Activated CD4-positive, alpha-beta T cell treated with anti-CD3 and anti-CD28 coated beads, Interleukin-2, Interleukin-6, amounts not matched to agents 100 ng/mL and 50 ng/mL, durations not matched to agents 16 hours and 8 hours (primary cell): ENCODE results near the gene FKBP9.

Experiments
- DNase-seq: peaks from one replicate; pipeline ENCODE4 v3.0.0-alpha.2; 2020

Gene FKBP9

DNA sequence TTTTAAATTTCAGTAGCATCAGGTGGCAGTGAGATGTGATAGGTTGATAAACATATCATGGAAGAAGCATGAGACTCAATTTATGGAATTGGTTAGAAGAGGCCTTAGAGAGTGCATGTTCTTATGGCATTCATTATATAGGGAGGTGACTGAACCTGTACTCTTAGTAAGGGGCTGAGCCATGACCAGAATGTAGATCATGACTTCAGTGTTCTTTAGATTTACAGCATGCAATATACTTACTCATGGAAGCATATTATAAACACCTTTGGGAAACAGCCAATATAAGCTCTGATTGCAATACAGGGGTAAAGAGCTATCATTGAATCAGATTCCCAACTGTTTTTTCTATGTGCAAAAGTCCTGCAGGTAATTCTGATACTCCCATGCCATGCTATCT is 55.1 kb downstream of the FKBP9 start:
- no peak for DNase-seq

DNA sequence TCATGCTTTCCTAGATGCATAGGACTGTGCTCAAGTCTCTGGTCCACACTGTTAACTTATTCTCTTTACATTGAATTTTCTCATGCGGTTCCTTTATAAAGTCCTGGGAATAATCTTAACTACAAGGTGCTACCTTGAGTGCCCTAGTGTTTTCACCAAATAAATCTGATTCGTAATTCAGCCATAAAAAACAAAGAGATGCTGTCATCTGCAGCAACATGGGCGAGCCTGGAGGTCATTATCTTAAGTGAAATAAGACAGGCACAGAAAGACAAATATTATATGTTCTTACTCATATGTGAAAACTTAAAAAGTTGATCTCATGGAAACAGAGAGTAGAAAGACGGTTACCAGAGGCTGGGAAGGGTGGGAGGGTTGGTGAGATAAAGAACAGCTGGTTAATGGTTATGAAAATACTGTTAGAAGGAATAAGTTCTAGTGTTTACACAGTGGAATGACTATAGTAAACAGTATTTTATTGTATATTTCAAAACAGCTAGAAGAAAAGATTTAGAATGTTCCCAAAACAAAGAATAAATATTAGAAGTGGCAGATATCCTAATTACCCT is 67.0 kb downstream of the FKBP9 start:
- no peak for DNase-seq

DNA sequence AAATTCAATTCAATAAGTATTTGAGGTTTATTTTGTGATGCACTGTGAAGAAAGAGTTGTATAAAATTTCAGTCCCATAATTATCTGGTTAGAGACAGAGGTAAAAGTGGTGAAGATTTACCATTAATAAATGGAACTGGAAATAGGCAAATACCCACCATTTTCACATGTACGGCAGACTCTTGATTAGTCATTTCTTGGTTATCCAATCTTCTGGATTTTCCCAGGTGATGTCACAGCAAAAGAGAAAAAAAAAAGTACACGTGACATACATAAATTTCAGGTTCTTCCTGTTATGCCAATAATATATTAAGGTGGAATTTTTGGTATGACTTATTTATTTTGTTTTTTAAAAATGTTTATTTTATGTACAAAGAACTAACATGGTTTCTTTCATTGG is 78.5 kb downstream of the FKBP9 start:
- DNase-seq: no peak

DNA sequence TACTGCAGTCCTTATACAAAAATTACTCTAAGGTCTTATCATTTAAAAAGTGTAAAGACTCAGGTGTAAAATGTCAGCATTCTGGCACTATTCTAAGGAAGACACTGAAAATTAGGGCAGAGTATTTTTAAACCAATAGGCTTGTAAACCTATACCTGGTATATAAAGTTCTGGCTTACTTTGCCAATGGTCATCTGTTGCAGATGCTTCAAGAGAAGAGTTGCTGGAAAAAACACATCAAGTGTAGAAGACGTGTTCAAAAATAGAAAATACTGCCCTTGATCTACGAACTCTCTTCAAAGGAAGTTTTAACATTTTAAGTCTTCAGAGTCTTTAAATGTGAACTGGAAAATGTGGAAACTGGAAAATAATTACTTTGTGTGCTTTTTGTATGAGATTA is 81.4 kb downstream of the FKBP9 start:
- no peak for DNase-seq

DNA sequence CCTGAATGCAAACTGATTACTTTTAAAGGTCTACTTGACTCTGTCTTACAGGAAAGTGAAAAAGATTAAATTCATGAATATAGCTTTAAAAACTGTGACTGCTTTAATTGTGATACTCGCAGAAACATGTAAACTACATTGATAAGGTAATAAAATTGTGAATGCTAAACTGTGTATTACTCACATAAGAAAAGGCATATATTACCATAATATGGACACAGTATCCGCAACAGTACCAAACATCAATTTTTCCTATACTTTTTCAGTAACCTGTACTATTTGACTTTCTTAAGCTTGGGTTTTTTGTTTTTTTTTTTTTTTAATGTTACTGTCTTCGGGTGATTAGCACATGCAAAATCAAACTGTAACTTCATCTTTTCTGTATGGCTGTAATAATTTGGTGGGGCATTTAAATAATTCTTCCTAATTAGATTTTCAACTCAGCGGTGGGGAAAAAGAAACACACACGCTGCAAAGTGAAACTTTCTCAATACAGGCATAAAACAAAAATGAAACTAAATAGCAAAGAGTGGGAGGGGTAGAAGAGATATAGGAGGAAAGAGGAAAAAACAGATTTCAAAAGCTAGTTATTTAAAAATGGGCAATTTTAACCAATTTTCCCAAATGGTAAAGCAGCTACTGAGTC is 82.1 kb downstream of the FKBP9 start:
- peak; percentile 39 for DNase-seq

DNA sequence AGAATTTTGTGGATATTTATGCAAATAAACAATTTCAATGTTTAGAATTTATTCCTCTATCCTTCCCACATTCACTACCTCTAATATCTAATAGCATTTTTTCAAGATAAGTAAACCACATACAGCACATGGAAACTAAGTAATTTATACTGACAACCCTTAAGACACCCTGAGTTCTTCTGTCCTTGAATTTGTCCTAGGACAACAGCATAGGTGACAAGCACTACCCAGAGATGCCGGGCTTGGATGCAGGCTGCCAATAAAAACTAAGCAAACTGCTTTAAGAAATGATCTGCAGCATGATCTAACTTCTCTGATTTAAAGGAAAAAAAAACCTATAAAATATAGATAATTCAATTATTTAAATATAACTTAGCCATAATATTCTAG is 82.7 kb downstream of the FKBP9 start:
- DNase-seq: no peak

DNA sequence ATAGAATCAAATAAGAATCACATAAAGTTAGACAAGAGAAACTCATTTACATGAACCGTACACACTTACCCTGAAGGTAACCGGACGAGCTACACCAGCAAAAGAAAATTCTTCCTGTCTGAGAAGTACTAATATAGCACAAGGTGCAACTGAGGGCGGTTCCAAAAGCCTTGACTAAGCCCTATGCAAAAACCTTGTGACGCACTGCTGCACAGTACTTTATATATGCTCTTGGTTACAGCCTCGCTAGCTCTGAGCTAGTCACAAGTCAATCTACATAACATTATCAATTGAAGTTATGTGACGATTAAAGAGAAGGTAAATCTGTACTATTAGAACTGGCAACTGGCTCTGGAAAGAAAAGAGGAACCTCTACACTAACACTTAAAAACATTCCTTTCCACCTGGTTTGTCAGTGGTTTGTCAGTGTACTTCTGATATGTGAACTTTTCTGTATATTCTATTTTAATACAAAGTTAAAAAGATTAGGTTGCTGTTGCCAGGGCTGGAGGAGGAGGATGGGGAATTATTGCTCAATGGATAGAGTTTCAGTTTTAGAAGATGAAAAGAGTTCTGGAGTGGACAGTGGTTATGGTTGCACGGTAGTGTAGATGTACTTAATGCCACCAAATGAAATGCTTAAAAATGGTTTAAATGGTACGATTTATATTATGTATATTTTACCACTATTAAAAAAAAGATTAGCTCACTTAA is 83.7 kb downstream of the FKBP9 start:
- peak; percentile 72 for DNase-seq

DNA sequence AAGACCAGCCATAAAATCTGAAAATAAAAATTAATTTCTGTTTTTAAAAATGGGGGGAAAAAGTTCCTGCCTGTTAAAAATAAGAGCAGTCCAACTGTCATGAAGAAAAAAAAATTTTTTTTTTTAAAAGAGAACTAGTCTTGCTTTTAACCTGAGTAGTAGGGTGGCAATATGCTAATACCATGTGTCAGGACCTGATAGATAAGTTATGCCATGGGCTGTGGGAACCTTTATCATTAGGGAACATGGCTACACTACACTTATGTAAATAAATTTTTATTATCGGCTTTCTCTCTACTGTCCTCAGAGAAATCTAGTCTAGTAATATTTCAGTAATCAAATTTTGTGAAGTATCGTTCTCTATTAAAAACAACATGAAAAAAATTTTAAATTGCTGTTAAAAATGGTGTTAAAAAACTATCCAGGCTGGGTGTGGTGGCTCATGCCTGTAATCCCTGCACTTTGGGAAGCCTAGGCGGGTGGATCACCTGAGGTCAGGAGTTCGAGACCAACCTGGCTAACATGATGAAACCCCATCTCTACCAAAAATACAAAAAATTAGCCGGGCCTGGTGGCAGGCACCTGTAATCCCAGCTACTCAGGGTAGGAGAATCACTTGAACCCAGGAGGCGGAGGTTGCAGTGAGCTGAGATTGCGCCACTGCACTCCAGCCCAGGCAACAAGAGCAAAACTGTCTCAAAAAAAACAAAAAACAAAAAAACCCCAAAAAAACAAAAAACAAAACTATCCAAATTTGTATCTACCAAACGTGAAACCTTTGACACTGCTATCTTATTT is 84.6 kb downstream of the FKBP9 start:
- DNase-seq: no peak

DNA sequence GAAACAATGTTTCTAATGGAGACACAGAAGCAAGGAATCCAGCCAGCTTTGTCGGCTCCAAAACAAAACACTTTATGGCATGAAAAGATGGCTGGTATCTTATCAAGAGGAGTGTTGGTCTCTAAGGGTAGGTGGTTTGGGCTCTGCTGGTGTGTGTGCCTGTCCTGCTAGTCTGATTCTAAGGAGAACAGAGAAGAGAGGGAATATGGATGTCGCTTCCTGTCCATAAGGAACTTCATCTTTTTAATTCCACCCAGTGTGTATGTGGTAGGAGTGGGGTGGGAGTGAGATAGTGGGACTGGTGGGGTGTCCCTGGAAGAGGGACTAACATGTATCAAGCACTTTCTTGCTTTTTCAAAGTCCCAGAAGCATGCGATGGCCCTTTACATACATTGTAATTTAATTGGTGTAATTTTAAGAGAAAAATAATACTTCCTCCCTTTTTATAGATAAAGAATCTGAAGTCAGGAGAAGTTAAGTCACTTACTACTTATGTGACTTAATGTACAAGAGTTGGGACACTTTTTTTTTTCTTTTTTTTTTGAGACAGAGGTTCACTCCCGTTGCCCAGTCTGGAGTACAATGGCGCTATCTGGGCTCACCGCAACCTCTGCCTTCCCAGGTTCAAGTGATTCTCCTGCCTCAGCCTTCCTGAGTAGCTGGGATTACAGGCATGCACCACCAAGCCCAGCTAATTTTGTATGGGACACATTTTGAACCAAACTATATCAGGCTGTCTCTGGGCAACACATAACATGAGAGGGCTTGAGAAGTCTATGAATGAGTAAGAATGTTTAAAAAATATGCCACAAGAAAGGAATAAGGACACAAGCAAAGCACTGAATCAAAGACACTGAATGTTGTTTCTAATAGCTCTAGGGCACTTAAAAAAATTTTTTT is 86.5 kb downstream of the FKBP9 start:
- DNase-seq: no peak

DNA sequence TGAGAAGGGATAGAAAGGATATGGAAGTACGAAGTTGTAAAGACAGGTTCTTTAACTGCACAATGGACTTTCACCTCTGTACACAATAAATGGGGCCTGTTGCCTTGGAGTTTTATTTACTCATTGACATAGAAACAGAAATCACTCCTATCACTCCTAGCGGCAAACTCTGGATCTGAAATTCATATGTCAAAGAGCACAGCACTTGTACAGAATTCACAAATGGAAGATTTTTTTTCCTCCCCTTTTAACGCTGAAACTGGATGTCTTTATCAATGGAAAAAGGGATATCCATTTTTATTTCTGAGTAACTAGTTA is 87.1 kb downstream of the FKBP9 start:
- DNase-seq: no peak

DNA sequence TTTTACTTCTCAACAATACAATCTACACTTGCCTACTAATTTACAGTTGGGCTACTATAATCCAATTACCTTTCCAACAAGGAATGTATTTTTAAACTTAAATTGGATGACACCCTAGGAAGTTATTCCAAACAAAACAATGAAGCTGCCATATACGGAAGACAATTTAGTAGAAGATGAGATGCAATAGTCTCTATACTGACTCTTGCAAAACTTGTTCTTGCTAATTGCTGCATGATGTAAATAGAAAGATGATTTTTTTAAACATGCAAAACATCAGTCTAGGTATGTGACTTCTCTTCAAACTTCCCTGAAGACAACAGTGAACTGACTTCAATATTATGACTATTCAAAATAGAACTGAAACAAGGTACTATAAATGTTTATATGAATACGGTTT is 87.7 kb downstream of the FKBP9 start:
- DNase-seq: no peak

DNA sequence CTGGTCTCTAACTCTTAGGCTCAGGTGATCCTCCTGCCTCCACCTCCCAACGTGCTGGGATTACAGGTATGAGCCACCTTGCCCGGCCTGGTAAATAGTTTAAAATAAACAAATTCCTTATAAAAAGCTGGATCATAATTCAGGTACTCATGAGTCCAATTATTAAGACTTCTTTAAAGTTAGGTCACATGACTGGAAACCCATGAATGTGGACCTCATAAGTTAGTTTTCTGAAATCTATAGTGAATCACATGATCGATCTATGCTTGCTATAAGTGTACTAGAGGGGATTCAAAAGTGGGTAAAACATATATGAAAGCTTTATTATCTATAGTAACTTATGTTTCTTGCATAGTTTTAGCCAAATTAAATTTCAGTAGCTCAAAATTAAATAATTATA is 91.0 kb downstream of the FKBP9 start:
- DNase-seq: no peak

DNA sequence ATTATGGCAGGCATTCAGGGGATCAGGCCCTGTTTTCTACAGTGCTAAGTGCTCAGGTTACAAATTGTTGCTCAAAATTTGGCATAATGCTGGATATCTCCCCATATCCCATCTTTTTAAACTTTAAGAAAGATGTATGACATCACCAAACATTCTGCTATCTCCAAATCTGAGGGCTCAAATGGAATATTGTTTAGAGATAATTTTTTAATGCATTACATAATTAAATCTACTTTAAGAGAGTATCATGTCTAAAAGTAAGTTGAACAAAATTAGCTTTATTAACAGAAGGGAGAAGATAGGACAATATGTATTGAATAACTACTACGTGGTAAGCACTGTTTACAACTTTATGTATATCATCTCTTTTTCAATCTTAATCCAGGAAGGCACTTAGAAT is 91.5 kb downstream of the FKBP9 start:
- no peak for DNase-seq

DNA sequence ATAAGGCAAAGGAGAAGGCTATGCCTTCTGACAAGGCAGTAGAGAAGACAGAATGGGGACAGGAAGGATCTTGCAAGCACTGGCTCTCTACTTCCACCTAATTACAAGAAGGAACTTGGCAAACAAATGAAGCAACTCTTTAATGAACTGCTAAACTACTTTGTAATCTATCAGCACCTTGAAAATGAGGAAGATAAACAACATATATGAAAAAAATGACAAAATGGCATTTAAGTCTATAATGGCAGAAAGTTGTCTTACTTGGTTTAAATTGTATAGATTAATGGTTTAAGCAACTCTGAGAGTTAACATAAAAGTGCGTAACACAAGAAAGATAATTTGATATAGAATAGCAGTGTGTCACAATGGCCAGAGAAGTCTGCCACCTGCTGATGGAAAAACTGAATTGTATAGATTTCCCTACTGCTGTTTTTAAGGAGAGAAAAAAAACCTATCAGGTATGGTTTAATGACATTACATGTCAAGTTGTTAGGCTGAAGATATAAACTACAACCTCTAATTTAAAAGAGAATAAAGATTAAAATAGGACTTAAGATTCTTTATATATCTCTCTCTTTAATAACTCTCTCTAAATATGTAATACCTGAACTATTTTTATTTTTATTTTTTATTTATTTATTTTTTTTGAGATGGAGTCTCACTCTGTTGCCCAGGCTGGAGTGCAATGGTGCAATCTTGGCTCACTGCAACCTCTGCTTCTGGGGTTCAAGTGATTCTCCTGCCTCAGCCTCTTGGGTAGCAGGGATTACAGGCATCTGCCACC is 93.5 kb downstream of the FKBP9 start:
- peak; percentile 38 for DNase-seq

DNA sequence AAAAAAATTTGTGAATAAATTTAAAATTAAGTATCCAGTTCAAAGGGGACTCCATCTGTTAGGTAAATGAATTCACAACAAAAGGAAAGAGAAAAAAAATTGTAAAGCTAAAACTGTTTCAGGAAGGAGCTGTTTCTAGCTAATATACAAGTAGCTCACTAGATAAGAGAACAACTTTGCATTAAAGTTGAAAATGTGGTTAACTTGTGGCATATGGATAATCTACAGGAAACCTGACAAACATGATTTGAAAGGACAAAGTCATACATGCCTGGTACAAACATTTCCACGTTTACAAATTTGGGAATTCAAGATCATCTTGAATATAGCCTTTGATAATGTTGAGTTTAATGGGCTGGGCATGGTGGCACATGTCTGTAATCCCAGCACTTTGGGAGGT is 96.5 kb downstream of the FKBP9 start:
- DNase-seq: no peak

DNA sequence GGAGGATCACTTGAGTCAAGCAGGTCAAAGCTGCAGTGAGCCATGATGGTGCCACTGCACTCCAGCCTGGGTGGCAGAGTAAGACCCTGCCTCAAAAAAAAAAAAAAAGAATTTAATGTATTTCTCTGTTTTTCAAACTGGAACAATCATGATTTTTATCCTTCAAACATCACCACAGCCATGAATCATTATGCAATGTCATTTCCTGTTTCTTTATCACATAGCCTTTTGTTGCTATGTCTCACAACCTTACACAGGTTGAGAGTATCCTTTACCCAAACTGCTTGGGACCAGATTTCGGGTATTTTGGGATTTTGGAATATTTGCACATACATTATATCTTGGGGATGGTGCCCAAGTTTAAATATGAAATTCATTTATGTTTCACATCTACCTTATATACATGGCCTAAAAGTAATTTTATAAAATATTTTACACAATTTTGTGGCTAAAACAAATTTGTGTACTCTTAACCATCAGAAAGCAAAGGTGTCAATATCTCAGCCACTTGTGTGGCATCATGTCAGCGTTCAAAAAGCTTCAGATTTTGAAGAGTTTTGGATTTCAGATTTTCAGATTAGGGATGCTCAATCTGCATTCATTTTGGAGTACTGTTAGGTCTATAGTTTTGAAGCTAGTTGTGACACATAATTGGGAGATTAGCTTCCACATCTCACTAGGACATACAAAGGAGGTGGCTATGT is 97.2 kb downstream of the FKBP9 start:
- DNase-seq: peak; percentile 40

DNA sequence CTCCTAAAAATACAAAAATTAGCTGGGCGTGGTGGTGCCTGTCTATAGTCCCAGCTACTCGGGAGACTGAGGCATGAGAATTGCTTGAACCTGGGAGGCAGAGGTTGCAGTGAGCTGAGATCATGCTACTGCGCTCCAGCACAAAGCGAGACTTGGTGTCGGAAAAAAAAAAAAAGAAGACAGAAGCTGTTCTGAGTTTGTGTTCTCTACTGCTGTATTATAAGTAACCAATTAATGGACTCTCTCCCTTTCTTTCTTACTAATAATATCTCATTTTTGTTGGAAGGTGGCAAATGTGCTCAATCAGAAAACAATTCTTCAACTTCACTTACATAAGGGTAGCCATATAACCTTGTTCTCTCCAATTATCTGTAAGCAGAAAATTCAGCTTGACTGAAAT is 97.9 kb downstream of the FKBP9 start:
- no peak for DNase-seq
